NK-92 (cell line): ENCODE measurements around the gene GIGYF2.
"Not testable (repeated sequence)": the region's sequence is repeated elsewhere in the genome, so short reads cannot be mapped to it uniquely, and the experiment has no call there.

Experiments
- DNase-seq: peaks from one replicate; lab custom pipeline; 2025; ENCODE audit not compliant: unreplicated experiment; lab: John Stamatoyannopoulos, UW

GIGYF2 gene

GRCh38 chr2:232687382-232688160 is 9.6 kb upstream of the GIGYF2 start:
- DNase-seq: no peak

- DNase-seq: no peak
Observed at GRCh38 chr2:232688201-232688600, 8.9 kb upstream of the GIGYF2 start.

GRCh38 chr2:232689152-232689910 is 7.8 kb upstream of the GIGYF2 start:
- DNase-seq: no peak

GRCh38 chr2:232691117-232691516 is 6.0 kb upstream of the GIGYF2 start:
- DNase-seq: not testable (repeated sequence)

- DNase-seq: no peak
Observed at GRCh38 chr2:232693344-232693743, 3.8 kb upstream of the GIGYF2 start.

- DNase-seq: no peak
Observed at GRCh38 chr2:232696609-232697058, 497 bp upstream of the GIGYF2 start.

GRCh38 chr2:232697807-232698110 is 628 bp downstream of the GIGYF2 start:
- DNase-seq: no peak

- DNase-seq: no peak
Observed at GRCh38 chr2:232698556-232699091, 1.5 kb downstream of the GIGYF2 start.

GRCh38 chr2:232699110-232699509 is 2.0 kb downstream of the GIGYF2 start:
- DNase-seq: no peak

- DNase-seq: no peak
Observed at GRCh38 chr2:232700154-232700553, 3.0 kb downstream of the GIGYF2 start.

GRCh38 chr2:232707076-232707475 is 9.9 kb downstream of the GIGYF2 start:
- DNase-seq: no peak

- DNase-seq: no peak
Observed at GRCh38 chr2:232713505-232713904, 16.4 kb downstream of the GIGYF2 start.

GRCh38 chr2:232714969-232715368 is 17.8 kb downstream of the GIGYF2 start:
- no peak for DNase-seq

GRCh38 chr2:232720056-232720455 is 22.9 kb downstream of the GIGYF2 start:
- not testable (repeated sequence) for DNase-seq

- no peak for DNase-seq
Observed at GRCh38 chr2:232721261-232721660, 24.1 kb downstream of the GIGYF2 start.

GRCh38 chr2:232721882-232722281 is 24.8 kb downstream of the GIGYF2 start:
- DNase-seq: no peak

- no peak for DNase-seq
Observed at GRCh38 chr2:232723027-232723426, 25.9 kb downstream of the GIGYF2 start.

GRCh38 chr2:232728785-232729184 is 31.7 kb downstream of the GIGYF2 start:
- no peak for DNase-seq

GRCh38 chr2:232731470-232731869 is 34.3 kb downstream of the GIGYF2 start:
- DNase-seq: no peak

- no peak for DNase-seq
Observed at GRCh38 chr2:232741294-232741693, 44.2 kb downstream of the GIGYF2 start.

- no peak for DNase-seq
Observed at GRCh38 chr2:232741972-232742371, 44.8 kb downstream of the GIGYF2 start.

- no peak for DNase-seq
Observed at GRCh38 chr2:232744963-232745362, 47.8 kb downstream of the GIGYF2 start.
